Skin epidermis (tissue), 12 donors: ENCODE data around the gene KLHDC7A.

Experiments used
- H3K27ac ChIP-seq, 21 experiments: fragments of 200-600 bp; sonication (generic) in 11 of 21; one replicate each; pipeline ENCODE4 v1.5.0; 2020; ENCODE audit warnings: mild to moderate bottlenecking in 3 of 21, inconsistent platforms in 2 of 21, moderate library complexity in 2 of 21
- H3K4me3 ChIP-seq, 7 experiments: fragments of 200-600 bp; sonication (generic) in 2 of 7; one replicate each; pipeline ENCODE4 v1.5.0; 2020; ENCODE audit warnings: inconsistent platforms in 2 of 7, mild to moderate bottlenecking in 2 of 7, moderate library complexity in 1 of 7

The KLHDC7A gene

GRCh38 chr1:18469514-18469913, 11.2 kb upstream of the KLHDC7A start:
- Histone ChIP-seq H3K27ac (no peak overlapping the region), H3K4me3 (no peak overlapping the region)

GRCh38 chr1:18470671-18471355, 9.9 kb upstream of the KLHDC7A start:
- Histone ChIP-seq H3K27ac (no peak overlapping the region), H3K4me3 (no peak overlapping the region)

- H3K4me3 ChIP-seq = no peak overlapping the region
- no peak overlapping the region for H3K27ac ChIP-seq
Measured at GRCh38 chr1:18473195-18473815, 7.4 kb upstream of the KLHDC7A start.

GRCh38 chr1:18474559-18475175, 6.1 kb upstream of the KLHDC7A start:
- Histone ChIP-seq H3K27ac (no peak overlapping the region), H3K4me3 (no peak overlapping the region)

- H3K4me3 ChIP-seq = no peak overlapping the region
- H3K27ac ChIP-seq = no peak overlapping the region
Measured at GRCh38 chr1:18475234-18475905, 5.4 kb upstream of the KLHDC7A start.

- Histone ChIP-seq H3K4me3 (no peak overlapping the region), H3K27ac (no peak overlapping the region)
Measured at GRCh38 chr1:18479454-18479853, 1.3 kb upstream of the KLHDC7A start.

GRCh38 chr1:18481190-18481920, 625 bp downstream of the KLHDC7A start:
- Histone ChIP-seq H3K27ac (no peak overlapping the region), H3K4me3 (no peak overlapping the region)

GRCh38 chr1:18481921-18482701, 1.4 kb downstream of the KLHDC7A start:
- no peak overlapping the region for H3K4me3 ChIP-seq

GRCh38 chr1:18482721-18483425, 2.1 kb downstream of the KLHDC7A start:
- H3K27ac ChIP-seq = no peak overlapping the region

More at GRCh38 chr1:18481921-18482701, 1.4 kb downstream of the KLHDC7A start:
- H3K27ac ChIP-seq = no peak overlapping the region

GRCh38 chr1:18484276-18484675, 3.5 kb downstream of the KLHDC7A start:
- Histone ChIP-seq H3K27ac (no peak overlapping the region), H3K4me3 (no peak overlapping the region)

More at GRCh38 chr1:18482721-18483425, 2.1 kb downstream of the KLHDC7A start:
- H3K4me3 ChIP-seq = no peak overlapping the region

- no peak overlapping the region for H3K27ac ChIP-seq
- H3K4me3 ChIP-seq = no peak overlapping the region
Measured at GRCh38 chr1:18484721-18485120, 4.0 kb downstream of the KLHDC7A start.

GRCh38 chr1:18485227-18485626, 4.5 kb downstream of the KLHDC7A start:
- no peak overlapping the region for H3K4me3 ChIP-seq
- H3K27ac ChIP-seq = no peak overlapping the region

GRCh38 chr1:18486195-18486594, 5.5 kb downstream of the KLHDC7A start:
- Histone ChIP-seq H3K4me3 (no peak overlapping the region), H3K27ac (no peak overlapping the region)

GRCh38 chr1:18489417-18490143, 8.8 kb downstream of the KLHDC7A start:
- H3K27ac ChIP-seq = no peak overlapping the region

GRCh38 chr1:18491168-18491567, 10.4 kb downstream of the KLHDC7A start:
- H3K4me3 ChIP-seq = no peak overlapping the region
- H3K27ac ChIP-seq = no peak overlapping the region

More at GRCh38 chr1:18489417-18490143, 8.8 kb downstream of the KLHDC7A start:
- no peak overlapping the region for H3K4me3 ChIP-seq

- Histone ChIP-seq H3K27ac (no peak overlapping the region), H3K4me3 (no peak overlapping the region)
Measured at GRCh38 chr1:18494304-18494703, 13.6 kb downstream of the KLHDC7A start.

- H3K27ac ChIP-seq = no peak overlapping the region
- H3K4me3 ChIP-seq = no peak overlapping the region
Measured at GRCh38 chr1:18495635-18496034, 14.9 kb downstream of the KLHDC7A start.

GRCh38 chr1:18496056-18496455, 15.3 kb downstream of the KLHDC7A start:
- Histone ChIP-seq H3K4me3 (no peak overlapping the region), H3K27ac (no peak overlapping the region)
